H9 (cell line): Measurements from ENCODE around the gene UNC5C. TPM values are rescaled to one million over a fixed set of nuclear protein-coding genes. Genes with fewer than 3 reads are reported as not detected.

Experiments used
- DNase-seq: peaks from one replicate; pipeline ENCODE4 v3.0.0-alpha.2; 2017
- H2AFZ ChIP-seq: one replicate; pipeline ENCODE4 v1.6.1; 2013; ENCODE audit warnings: mild to moderate bottlenecking, low read length, control low read depth, moderate library complexity
- H2AK5ac ChIP-seq: 2 replicates; pipeline ENCODE4 v1.6.1; 2013; ENCODE audit warnings: low read length, control low read depth, mixed read lengths; ENCODE audit not compliant: insufficient read length
- H2BK120ac ChIP-seq: one replicate; pipeline ENCODE4 v1.6.1; 2013; ENCODE audit warnings: low read depth, mild to moderate bottlenecking, low read length, control low read depth, inconsistent platforms; ENCODE audit not compliant: poor library complexity, severe bottlenecking
- H2BK12ac ChIP-seq: 2 replicates; pipeline ENCODE4 v1.6.1; 2013; ENCODE audit warnings: low read length, control low read depth, mixed read lengths, low read depth; ENCODE audit not compliant: insufficient read length
- H2BK15ac ChIP-seq: 2 replicates; pipeline ENCODE4 v1.6.1; 2013; ENCODE audit warnings: low read depth, low read length, control low read depth
- H2BK20ac ChIP-seq: one replicate; pipeline ENCODE4 v1.6.1; 2013; ENCODE audit warnings: low read depth, mild to moderate bottlenecking, low read length, control low read depth, inconsistent platforms; ENCODE audit not compliant: poor library complexity, severe bottlenecking
- H2BK5ac ChIP-seq: 2 replicates; pipeline ENCODE4 v1.6.1; 2013; ENCODE audit warnings: low read length, control low read depth, mixed read lengths; ENCODE audit not compliant: insufficient read length
- H3K14ac ChIP-seq: 2 replicates; pipeline ENCODE4 v1.6.1; 2013; ENCODE audit warnings: low read length, control low read depth; ENCODE audit not compliant: insufficient read depth
- H3K18ac ChIP-seq: 2 replicates; pipeline ENCODE4 v1.6.1; 2013; ENCODE audit warnings: low read depth, mild to moderate bottlenecking, mixed read lengths, low read length, control low read depth; ENCODE audit not compliant: insufficient read length
- H3K23ac ChIP-seq: 2 replicates; pipeline ENCODE4 v1.6.1; 2013; ENCODE audit warnings: low read length, control low read depth, mixed read lengths, low read depth; ENCODE audit not compliant: insufficient read length
- H3K23me2 ChIP-seq: 2 replicates; pipeline ENCODE4 v1.6.1; 2013; ENCODE audit warnings: low read depth, mild to moderate bottlenecking, mixed read lengths, low read length, control low read depth; ENCODE audit not compliant: insufficient read length, poor library complexity, severe bottlenecking
- H3K27ac ChIP-seq: 2 replicates; pipeline ENCODE4 v1.5.1; 2013; ENCODE audit warnings: low read length, control low read depth, mixed read lengths, low read depth; ENCODE audit not compliant: insufficient read length
- H3K27me3 ChIP-seq: 2 replicates; pipeline ENCODE4 v1.6.1; 2013; ENCODE audit warnings: low read length, control low read depth, inconsistent platforms; ENCODE audit not compliant: insufficient read depth
- H3K4ac ChIP-seq: 2 replicates; pipeline ENCODE4 v1.6.1; 2013; ENCODE audit warnings: low read depth, mild to moderate bottlenecking, control low read depth, inconsistent platforms, low read length, moderate library complexity
- H3K4me1 ChIP-seq: 2 replicates; pipeline ENCODE4 v1.6.1; 2013; ENCODE audit warnings: low read length, control low read depth, inconsistent platforms; ENCODE audit not compliant: insufficient read depth
- H3K4me2 ChIP-seq: 2 replicates; pipeline ENCODE4 v1.6.1; 2013; ENCODE audit warnings: low read length, control low read depth, mixed read lengths; ENCODE audit not compliant: insufficient read length, insufficient read depth
- H3K56ac ChIP-seq: 2 replicates; pipeline ENCODE4 v1.6.1; 2013; ENCODE audit warnings: low read depth, mild to moderate bottlenecking, mixed read lengths, low read length, control low read depth; ENCODE audit not compliant: insufficient read length
- H3K79me1 ChIP-seq: 2 replicates; pipeline ENCODE4 v1.6.1; 2013; ENCODE audit warnings: low read depth, mild to moderate bottlenecking, moderate library complexity, low read length, control low read depth, inconsistent platforms; ENCODE audit not compliant: insufficient read depth, poor library complexity, severe bottlenecking
- H3K79me2 ChIP-seq: 2 replicates; pipeline ENCODE4 v1.6.1; 2013; ENCODE audit warnings: low read length, control low read depth, inconsistent platforms; ENCODE audit not compliant: insufficient read depth
- H3K9ac ChIP-seq: 2 replicates; pipeline ENCODE4 v1.6.1; 2013; ENCODE audit warnings: low read length, control low read depth, mixed read lengths; ENCODE audit not compliant: insufficient read length; ENCODE audit errors: extremely low read depth
- H3K9me3 ChIP-seq: one replicate; pipeline ENCODE4 v1.6.1; 2013; ENCODE audit warnings: low read depth, low read length, inconsistent platforms; ENCODE audit not compliant: control insufficient read depth
- H3T11ph ChIP-seq: one replicate; pipeline ENCODE4 v1.6.1; 2013; ENCODE audit warnings: mild to moderate bottlenecking, low read length, control low read depth, inconsistent platforms
- H4K20me1 ChIP-seq: one replicate; pipeline ENCODE4 v1.6.1; 2013; ENCODE audit not compliant: control insufficient read depth, insufficient read length, insufficient read depth
- H4K5ac ChIP-seq: 2 replicates; pipeline ENCODE4 v1.6.1; 2013; ENCODE audit warnings: low read depth, mild to moderate bottlenecking, mixed read lengths, low read length, control low read depth; ENCODE audit not compliant: insufficient read length
- H4K8ac ChIP-seq: replicated peaks from 2 replicates; pipeline ENCODE4 v1.6.1; 2013; ENCODE audit warnings: low read length, control low read depth, mixed read lengths, low read depth; ENCODE audit not compliant: insufficient read length
- H4K91ac ChIP-seq: 2 replicates; pipeline ENCODE4 v1.6.1; 2013; ENCODE audit warnings: low read depth, mild to moderate bottlenecking, moderate library complexity, mixed read lengths, low read length, control low read depth; ENCODE audit not compliant: insufficient read length
- H3K27ac Mint-ChIP-seq, 3 experiments: 2 replicates in 2 of 3; 3 replicates in 1 of 3; pipeline ENCODE4 v1.8.0; 2020 to 2021; ENCODE audit warnings: mixed read lengths in 3 of 3, mild to moderate bottlenecking in 1 of 3, moderate library complexity in 1 of 3
- H3K27me3 Mint-ChIP-seq: 2 replicates; pipeline ENCODE4 v1.8.0; 2021; ENCODE audit warnings: low read depth, mild to moderate bottlenecking, moderate library complexity, mixed read lengths
- H3K36me3 Mint-ChIP-seq, 3 experiments: 2 replicates in 2 of 3; 3 replicates in 1 of 3; pipeline ENCODE4 v1.8.0; 2020 to 2021; ENCODE audit warnings: low read depth in 3 of 3, mixed read lengths in 3 of 3; ENCODE audit not compliant: insufficient read depth in 1 of 3
- H3K4me1 Mint-ChIP-seq, 2 experiments: 2 replicates each; pipeline ENCODE4 v1.8.0; 2020; ENCODE audit warnings: mixed read lengths in 2 of 2
- H3K4me3 Mint-ChIP-seq, 2 experiments: 2 replicates in 1 of 2; 3 replicates in 1 of 2; pipeline ENCODE4 v1.8.0; 2020 to 2021; ENCODE audit warnings: mild to moderate bottlenecking in 2 of 2, mixed read lengths in 2 of 2, moderate library complexity in 1 of 2
- H3K9me3 Mint-ChIP-seq, 2 experiments: 2 replicates in 1 of 2; 3 replicates in 1 of 2; pipeline ENCODE4 v1.8.0; 2020; ENCODE audit warnings: mild to moderate bottlenecking in 2 of 2, mixed read lengths in 2 of 2, moderate library complexity in 1 of 2
- CTCF ChIP-seq: fragments of 200-600 bp; sonication (generic); conservative IDR thresholded peaks from 3 replicates; pipeline ENCODE4 v1.8.0; 2021; ENCODE audit warnings: antibody characterized with exemption, mild to moderate bottlenecking
- WGBS: extraction: QIAGEN DNeasy Blood & Tissue Kit; methylation state at CpG from one replicate; pipeline ENCODE4 v1.1.7; 2013; ENCODE audit warnings: missing lambda C conversion rate, low lambda C conversion rate, mixed read lengths; ENCODE audit not compliant: insufficient read length; ENCODE audit errors: extremely low coverage; 5-methylcytosine and 5-hydroxymethylcytosine counted together
- total RNA-seq: library from RNA; stranded (reverse); gene quantifications from 2 replicates; pipeline ENCODE4 v1.2.1, GENCODE V29; 2021

Gene UNC5C
- total RNA-seq, 1 experiment from 2014 or later: not detected

GRCh38 chr4:95466791-95467190 is 82.0 kb downstream of the UNC5C start:
- H4K20me1 ChIP-seq: no peaks in the 10 kb centered on the region
- WGBS: no CpG with 5 or more reads among the region's 3 CpGs
- no peak overlapping the region for H2BK15ac ChIP-seq
- no peak overlapping the region for H2AFZ ChIP-seq
- no peak overlapping the region for H2BK5ac ChIP-seq
- no peak overlapping the region for H3K18ac ChIP-seq
- H3K23me2 ChIP-seq: no peaks in the 10 kb centered on the region
- no peaks in the 10 kb centered on the region for H3K9me3 ChIP-seq
- H3K9me3 Mint-ChIP-seq: no peaks in the 10 kb centered on the region; a peak in 1 of 5 replicates
- H3K23ac ChIP-seq: no peak overlapping the region
- no peak for TF ChIP-seq CTCF
- H3K79me1 ChIP-seq: no peaks in the 10 kb centered on the region
- H3K27ac Mint-ChIP-seq: no peak overlapping the region
- H3K56ac ChIP-seq: no peak overlapping the region
- H3K27me3 Mint-ChIP-seq: no peaks in the 10 kb centered on the region
- no peak overlapping the region for H4K8ac ChIP-seq
- no peaks in the 10 kb centered on the region for H3K27me3 ChIP-seq
- H2BK12ac ChIP-seq: no peak overlapping the region
- H3K36me3 Mint-ChIP-seq: no peaks in the 10 kb centered on the region
- no peaks in the 10 kb centered on the region for H3K79me2 ChIP-seq
- H2BK20ac ChIP-seq: no peak overlapping the region
- no peak overlapping the region for H3T11ph ChIP-seq
- no peak overlapping the region for H3K14ac ChIP-seq
- no peak overlapping the region for H4K91ac ChIP-seq
- no peak overlapping the region for H4K5ac ChIP-seq
- no peak overlapping the region for H2AK5ac ChIP-seq
- H3K4me3 Mint-ChIP-seq: no peak overlapping the region
- no peak overlapping the region for H2BK120ac ChIP-seq
- H3K4ac ChIP-seq: no peak overlapping the region
- no peak overlapping the region for H3K9ac ChIP-seq
- H3K4me1 Mint-ChIP-seq: no peaks in the 10 kb centered on the region
- H3K27ac ChIP-seq: no peak overlapping the region
- no peaks in the 10 kb centered on the region for H3K4me1 ChIP-seq
- DNase-seq: no peak
- no peak overlapping the region for H3K4me2 ChIP-seq
